NCI-H146 (cell line): ENCODE results near the gene TLCD3A.
"Not testable (repeated sequence)": the region's sequence is repeated elsewhere in the genome, so short reads cannot be mapped to it uniquely, and the experiment has no call there.

Experiments used
- DNase-seq: peaks from one replicate; lab custom pipeline; 2025; lab: John Stamatoyannopoulos, UW

TLCD3A gene

GRCh38 chr17:732067-732901 lies at the start of gene TLCD3A:
TSS of gene TLCD3A (plus strand) at chr17:732596. CDS start at chr17:732648, 52 bp downstream.
- peak; percentile 86 for DNase-seq

- no peak for DNase-seq
These were observed 49.4 kb upstream of the TLCD3A start for GRCh38 chr17:683040-683439.

DNA sequence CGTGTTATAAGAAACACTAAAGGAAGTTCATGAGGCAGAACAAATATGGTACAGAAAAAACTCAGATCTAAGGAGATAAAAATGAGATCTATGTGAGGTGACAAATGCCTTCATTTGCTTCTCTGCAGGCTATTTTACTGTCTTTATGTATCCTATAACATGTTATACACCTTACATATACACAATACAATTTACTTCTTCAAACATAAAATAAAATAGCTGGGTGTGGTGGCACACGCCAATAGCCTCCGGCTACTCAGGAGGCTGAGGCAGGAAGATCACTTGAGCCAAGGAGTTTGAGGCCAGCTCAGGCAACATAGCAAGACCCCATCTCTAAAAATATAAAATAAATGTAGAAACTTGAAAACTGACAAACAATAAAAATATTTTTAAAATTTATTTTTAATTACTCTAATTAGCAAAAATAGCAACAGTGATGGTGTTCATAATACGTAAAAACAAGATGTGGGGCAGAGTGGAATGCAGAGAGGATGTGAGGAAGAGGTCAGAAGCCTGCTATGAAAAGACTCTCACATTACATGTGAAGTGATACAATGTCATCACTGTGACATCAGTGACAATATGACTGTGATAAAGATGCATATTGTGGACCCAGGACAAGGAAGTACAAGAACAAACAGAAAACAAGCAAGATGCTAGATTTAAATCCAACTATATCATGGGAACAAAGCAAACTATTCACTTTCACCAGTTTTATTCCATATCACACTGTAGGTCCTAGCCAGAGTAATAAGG lies 48.7 kb upstream of the TLCD3A start:
- no peak for DNase-seq

DNA sequence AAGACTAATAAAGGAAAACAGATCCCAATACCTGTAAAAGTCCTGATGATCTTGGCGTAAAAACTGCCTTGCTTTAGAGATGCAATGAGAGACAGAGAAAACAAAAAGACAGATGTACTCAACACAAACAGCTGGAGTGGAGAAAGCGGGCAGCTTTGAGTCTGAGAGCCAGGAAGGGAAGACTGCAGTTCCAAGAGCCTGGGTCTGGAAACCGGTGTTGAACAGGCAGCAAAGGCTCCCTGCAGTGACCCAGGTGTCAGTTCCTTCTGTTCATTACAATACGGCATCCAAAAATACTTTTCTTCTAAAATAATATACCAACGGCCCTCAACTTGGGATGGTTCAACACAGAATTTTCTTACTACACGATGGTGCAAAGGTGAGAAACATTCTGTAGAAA lies 47.4 kb upstream of the TLCD3A start:
- DNase-seq, result no peak

DNA sequence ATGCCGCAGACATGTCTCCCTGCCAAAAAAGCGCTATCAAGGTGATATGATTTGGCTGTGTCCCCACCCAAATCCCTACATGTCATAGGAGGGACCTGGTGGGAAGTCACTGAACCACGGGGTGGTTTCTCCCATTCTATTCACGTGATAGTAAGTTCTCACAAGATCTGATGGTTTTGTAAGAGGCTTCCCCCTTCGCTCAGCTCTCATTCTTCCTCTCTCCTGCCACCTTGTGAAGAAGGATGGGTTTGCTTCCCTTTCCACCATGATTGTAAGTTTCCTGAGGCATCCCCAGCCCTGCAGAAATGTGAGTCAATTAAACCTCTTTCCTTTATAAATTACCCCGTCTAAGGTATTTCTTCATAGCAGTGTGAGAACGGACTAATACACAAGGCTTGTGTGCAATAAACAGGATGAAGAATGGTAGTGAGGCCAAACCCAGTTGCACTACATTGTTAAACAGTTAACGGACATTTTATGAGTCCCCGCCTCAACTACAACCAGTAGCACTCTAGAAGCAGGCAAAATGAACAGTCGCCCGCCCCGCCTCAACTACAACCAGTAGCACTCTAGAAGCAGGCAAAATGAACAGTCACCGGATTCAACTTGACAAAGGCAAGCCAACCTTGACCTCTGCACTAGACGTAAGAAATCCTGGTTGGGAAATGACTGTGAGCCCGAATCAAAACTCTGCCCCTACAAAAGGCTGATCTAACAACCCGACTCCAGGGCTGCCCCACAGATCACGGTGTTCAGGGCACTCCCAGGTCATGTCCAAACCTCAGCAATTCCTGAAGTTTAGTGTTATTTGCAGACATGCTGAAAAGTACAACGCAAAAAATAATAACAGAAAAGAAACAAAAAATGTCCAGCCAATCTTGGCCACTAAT lies 44.1 kb upstream of the TLCD3A start:
- no peak for DNase-seq

DNA sequence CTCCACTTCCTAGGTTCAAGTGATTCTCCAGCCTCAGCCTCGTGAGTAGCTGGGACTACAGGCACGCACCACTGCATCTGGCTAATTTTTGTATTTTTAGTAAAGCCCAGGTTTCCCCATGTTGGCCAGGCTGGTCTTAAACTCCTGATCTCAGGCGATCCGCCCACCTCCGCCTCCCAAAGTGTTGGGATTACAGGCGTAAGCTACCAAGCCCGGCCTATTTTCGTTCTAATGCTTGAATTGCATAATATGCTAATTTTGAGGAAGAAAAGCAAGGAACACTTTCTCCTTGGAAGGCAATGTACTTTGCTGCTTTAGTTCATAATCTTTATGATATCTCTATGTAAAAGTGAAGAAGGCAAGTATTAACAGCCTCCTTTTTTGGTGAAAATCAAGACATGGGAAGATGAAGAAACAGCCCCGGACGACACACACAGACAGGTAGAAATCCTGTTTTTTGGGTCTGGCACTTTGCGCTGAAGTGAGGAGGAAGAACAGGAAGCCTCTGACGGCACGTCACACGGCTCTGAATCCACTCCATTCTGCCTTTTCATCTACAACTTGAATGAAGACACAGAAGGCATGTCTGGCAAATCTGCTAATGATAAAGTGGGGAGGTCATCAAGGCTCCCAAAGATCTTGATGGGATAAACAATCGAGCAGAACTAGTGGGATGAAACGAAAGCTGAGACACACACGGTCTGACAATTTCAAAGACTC lies 42.7 kb upstream of the TLCD3A start:
- DNase-seq, result no peak

GRCh38 chr17:690361-690760 lies 42.0 kb upstream of the TLCD3A start:
- DNase-seq, result no peak

DNA sequence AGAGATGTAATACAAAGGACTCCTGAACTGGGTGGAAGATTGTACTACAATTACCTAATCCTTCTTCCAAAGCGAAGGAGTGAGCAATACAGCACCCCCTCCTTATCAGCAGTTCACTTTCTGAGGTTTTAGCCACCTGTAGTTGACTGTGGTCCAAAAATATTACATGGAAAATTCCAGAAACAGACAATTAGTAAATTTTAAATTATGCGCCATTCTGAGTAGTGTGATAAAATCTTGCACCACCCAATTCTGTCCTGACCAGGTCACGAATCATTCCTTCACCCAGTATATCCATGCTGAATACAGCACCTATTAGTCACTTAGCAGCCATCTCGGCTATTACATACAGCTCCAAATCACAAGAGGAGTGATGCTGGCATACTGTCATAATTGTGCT lies 41.0 kb upstream of the TLCD3A start:
- DNase-seq, result no peak

- no peak for DNase-seq
These were observed 40.3 kb upstream of the TLCD3A start for GRCh38 chr17:692116-692515.

- no peak for DNase-seq
These were observed 38.4 kb upstream of the TLCD3A start for GRCh38 chr17:693791-694638.

DNA sequence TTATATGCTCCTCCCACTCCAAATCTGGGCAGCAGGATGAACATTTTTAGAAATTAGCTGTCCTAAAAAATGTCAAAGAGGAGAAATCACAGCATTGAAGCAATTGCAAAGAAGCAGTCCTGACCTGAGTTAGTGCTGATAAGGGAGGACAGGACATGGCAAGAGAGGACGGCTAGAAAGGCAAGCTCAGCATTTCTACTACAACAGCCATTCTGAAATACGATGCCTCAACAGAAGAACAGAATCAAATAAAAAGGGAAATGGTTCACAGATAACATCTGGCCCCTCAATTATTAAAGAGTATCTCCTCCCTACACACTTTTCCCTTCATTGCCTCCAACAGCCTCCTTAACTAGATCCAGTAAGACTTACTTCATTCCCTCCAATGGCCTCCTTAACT lies 36.0 kb upstream of the TLCD3A start:
- DNase-seq, result no peak

DNA sequence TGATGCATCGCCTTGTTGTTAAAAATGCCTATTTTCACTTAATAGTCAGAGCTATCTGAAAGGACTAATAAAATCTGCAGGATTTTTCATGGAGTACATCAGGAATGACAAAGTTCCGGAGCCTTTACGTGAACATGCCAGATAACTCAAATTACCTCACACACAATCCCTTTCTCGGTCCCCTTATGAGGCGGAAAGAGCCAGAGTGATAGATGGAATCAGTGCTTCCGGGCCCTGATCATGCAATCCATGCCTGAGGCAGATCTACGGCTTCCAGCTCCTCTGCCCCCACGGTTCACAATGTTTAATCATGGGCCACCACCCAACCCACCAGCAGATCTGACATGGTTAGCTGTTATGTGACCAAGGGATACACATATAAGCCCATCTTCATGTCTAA lies 34.7 kb upstream of the TLCD3A start:
- no peak for DNase-seq

DNA sequence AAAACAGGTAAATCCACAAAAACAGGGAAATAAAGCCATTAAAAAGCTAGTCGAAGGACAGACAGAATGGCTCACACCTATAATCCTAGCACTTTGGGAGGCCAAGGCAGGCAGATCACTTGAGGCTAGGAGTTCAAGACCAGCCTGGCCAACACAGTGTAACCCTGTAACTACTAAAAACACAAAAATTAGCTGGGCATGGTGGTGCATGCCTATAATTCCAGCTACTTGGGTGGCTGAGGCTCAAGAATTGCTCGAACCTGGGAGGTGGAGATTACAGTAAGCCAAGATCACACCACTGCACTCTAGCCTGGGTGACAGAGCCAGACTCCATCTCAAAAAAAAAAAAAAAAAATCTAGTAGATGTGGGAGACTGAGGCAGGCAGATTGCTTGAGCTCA lies 34.3 kb upstream of the TLCD3A start:
- not testable (repeated sequence) for DNase-seq

GRCh38 chr17:699345-699744 lies 33.1 kb upstream of the TLCD3A start:
- DNase-seq, result no peak

DNA sequence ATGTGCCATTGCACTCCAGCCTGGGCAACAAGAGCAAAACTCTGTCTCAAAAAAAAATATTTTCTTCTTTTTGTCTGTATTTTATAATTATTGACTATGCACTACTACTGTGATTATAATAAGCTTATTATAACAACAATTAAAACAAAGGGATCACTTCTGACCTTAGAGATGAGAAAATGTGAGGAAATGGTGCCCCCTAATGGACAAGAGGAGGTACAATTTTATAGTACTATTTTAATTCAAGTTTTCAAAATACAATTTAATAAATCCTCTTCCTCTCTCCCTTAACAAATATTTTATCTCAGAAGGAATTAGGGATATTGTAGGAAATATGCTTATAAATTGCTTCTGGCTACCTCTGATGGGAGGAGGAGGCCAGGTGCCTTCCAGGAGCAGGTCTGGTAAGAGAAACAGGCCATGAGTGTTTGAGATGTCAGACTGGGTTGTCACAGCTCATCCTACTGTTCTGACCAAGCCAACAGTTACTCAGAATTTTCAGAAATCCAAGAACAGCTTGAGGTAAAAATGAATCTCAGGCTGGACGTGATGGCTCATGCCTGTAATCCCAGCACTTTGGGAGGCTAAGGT lies 31.8 kb upstream of the TLCD3A start:
- DNase-seq, result peak; percentile 17

DNA sequence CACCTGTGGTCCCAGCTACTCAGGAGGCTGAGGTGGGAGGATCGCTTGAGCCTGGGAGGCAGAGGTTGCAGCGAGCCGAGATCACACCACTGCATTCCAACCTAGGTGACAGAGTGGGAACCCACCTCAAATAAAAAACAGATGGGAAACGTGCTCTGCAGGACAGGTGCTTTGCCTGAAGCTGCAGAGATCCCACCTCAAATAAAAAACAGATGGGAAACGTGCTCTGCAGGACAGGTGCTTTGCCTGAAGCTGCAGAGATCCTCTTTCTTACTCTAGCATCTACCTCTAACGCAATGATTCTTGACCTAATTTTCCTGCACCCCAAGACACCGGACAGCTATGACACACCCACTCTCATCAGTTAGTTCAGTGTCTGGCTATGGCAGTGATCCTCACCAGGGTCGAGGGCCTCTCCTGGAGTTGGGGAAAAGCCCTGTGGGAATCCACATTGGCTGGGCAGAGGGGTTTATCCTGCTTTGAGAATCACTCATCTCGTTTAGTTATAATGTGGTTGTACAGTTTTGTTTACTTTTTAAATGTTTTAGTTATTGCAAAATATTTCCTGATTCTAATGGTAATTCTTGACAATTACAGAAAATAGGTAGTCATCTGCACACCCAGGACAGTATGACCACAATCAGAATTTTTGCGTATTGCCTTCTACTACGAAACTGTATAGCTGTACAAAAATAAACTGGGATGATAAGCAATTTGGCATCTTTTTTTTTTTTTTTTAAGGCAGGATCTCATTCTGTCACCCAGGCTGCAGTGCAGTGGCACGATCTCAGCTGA lies 29.1 kb upstream of the TLCD3A start:
- no peak for DNase-seq

DNA sequence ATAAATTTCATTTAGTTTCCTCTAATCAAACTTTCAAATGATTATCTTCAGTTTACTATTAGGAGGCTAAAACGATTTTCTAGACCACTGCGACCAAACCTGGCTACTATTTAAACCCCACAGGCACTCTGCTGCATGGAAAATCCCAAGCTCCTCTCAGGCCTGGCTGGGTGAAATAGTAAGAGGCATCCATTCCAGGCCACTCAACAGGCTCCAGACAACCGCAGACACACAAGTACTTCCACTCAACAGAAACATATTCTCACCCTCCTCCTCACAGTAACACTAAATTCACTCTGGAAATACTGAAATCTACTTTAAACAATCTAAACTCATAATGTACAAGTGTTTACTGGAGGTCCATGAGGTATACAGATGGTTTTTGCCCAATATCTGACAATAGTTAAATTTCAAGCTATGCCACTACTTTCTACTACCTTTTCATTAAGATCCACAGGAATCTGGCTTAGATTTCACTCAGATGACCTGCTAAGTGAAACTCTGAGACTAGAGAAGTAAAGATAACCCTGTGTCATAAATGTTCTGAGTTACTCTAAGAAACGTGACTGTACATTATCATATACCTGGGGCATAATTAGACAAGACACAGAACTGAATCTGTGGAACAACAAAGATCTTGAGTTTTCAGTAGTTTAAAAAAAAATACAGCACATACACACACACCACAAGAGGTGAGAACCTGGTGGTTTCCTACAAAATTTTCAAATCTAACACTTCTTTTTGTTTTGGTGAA lies 28.1 kb upstream of the TLCD3A start:
- no peak for DNase-seq

- no peak for DNase-seq
These were observed 27.4 kb upstream of the TLCD3A start for GRCh38 chr17:705011-705410.

- no peak for DNase-seq
These were observed 26.5 kb upstream of the TLCD3A start for GRCh38 chr17:705863-706262.
